Medulla oblongata (tissue), 1 donor: ENCODE results near the gene TMEM240.
"Not testable (repeated sequence)": the region's sequence is repeated elsewhere in the genome, so short reads cannot be mapped to it uniquely, and the experiment has no call there.

Experiments
- DNase-seq: peaks from one replicate; pipeline ENCODE4 v3.0.0-alpha.2; 2015; ENCODE audit errors: extremely low spot score

The TMEM240 gene

GRCh38 chr1:1495461-1495975 lies 44.9 kb downstream of the TMEM240 start:
- DNase-seq: not testable (repeated sequence)

GRCh38 chr1:1494311-1494710 lies 46.1 kb downstream of the TMEM240 start:
- DNase-seq: not testable (repeated sequence)

DNA sequence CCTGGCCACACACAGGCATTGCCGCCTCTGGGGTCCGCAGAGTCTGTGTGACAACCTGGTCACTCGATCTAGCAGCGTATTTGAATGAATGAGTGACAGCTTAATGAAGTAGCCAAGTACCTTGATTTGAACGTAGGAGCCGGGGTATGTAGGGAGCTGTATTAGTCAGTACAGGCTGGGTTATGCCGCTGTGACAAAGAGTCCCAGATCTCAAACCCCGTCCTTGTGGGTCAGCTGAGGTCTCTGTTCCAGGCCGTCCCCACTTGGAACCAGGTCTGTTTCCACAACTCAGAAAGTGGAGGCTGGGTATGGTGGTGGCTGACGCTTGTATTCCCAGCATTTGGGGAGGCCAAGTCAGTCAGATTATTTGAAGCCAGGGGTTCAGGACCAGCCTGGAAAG lies 48.8 kb downstream of the TMEM240 start:
- no peak for DNase-seq

GRCh38 chr1:1490633-1491230 lies 49.7 kb downstream of the TMEM240 start:
- DNase-seq: no peak

DNA sequence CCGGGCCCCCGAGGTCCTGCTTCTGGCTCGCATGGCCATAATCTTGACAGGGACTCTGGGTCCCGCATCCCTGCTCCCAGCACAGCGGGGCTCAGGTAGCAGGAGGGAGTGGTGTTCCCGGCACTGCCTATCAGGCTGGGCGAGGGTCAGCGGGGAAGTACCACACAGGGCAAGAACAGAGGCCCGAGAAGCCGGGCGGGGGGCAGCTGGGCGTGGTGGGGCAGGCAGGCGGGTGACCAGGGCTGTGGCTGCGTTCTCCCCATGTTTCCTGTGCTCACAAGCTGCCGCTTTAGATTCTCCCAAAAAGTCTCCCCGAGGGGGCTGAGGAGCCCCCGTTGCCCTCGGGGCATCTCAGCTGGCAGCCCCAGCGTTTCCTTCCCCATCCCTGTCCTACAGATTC lies 50.6 kb downstream of the TMEM240 start:
- DNase-seq: no peak

GRCh38 chr1:1489231-1489630 lies 51.2 kb downstream of the TMEM240 start:
- no peak for DNase-seq

- no peak for DNase-seq
These were observed 52.7 kb downstream of the TMEM240 start for GRCh38 chr1:1487701-1488100.

DNA sequence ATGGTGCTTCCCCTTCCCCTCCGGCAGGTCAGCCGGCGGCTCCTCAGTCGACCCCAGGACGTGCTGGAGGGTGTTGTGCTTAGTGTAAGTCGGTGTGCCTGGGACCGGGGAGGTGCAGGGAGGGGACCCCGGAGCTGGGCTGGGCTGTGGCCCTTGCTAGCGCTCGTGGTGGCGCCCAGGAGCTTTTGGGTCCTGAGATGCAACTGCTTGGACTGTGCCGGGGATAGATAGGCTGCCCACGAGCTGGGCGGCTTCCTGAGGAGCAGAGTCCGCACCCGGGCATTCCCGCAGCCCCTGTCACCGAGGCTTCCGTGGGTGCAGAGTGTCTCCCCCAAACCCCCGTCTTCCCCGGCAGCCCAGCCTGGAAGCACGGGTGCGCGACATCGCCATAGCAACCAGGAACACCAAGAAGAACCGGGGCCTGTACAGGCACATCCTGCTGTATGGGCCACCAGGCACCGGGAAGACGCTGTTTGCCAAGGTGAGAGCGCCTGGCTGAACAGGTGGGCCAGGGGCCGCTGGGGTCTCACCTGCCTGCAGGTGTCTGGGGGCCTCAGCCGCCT lies 54.6 kb downstream of the TMEM240 start:
- not testable (repeated sequence) for DNase-seq

DNA sequence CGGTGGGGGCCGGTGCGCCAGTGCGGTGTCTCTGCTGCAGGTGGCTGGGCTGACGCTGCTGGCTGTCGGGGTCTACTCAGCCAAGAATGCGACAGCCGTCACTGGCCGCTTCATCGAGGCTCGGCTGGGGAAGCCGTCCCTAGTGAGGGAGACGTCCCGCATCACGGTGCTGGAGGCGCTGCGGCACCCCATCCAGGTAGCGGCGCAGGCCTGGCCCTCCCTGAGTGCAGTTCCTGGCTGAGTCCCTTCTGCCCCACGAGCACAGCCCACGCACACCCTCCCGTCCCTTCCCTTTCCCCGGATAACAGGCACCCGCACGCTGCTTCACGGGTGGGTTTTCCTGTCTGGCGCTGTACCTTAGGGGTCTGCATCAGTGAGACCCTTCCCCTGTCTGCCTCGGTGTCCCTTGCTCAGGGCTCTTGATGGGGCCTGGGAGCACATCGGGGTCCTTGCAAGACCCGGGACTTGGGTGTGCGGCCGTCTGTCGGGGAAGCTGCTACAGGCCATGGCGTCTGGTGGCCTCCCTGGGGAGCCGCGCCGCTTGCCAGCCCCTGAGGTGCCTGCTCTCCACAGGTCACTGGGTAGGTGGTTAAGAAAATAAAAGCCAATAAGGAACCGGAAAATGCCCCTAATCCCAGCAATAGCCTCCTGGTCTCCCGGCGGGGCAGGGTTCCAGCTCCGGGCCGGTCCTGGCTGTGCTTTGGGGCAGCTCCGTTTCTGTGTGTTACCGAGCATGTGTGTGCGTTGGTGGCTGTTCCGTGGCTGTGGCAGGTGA lies 55.3 kb downstream of the TMEM240 start:
- DNase-seq: not testable (repeated sequence)
